AG09309 (cell line): ENCODE measurements around the gene TRIM38.

Experiments
- DNase-seq: peaks from one replicate; pipeline ENCODE4 v3.0.0-alpha.2; 2010; ENCODE audit warnings: low read depth
- H3K4me3 ChIP-seq: 2 replicates; pipeline ENCODE4 v1.5.1; 2011; ENCODE audit warnings: mild to moderate bottlenecking, low read depth, low read length, moderate library complexity; ENCODE audit not compliant: control insufficient read depth
- CTCF ChIP-seq: IDR thresholded peaks from 2 replicates; pipeline ENCODE4 v1.5.1; 2011; ENCODE audit warnings: mild to moderate bottlenecking, low read depth, low read length, inconsistent platforms; ENCODE audit not compliant: insufficient read depth, control insufficient read depth; ENCODE audit errors: missing control alignments

Gene TRIM38

GRCh38 chr6:25930532-25931410 lies 31.8 kb upstream of the TRIM38 start, which contains the start of gene SLC17A2:
TSS of gene SLC17A2 (minus strand) at chr6:25930691. CDS start at chr6:25925796, 4,895 bp downstream.
- no peak for DNase-seq
- TF ChIP-seq CTCF, result no peak

DNA sequence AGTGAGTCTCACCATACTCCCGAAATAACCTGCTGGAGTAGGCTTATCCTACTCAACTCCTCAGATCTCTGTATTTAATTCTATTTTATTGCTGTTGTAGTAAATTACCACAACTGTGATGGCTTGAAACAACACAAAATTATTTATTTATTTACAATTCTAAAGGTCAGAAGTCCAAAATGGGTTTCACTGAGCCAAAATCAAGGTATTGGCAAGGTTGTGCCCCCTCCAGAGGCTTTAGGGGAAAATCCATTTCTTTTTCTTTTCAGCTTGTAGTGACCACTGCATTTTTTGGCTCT lies 31.2 kb upstream of the TRIM38 start:
- no peak for DNase-seq
- H3K4me3 ChIP-seq, result no peak overlapping the region
- no peak for TF ChIP-seq CTCF

More at GRCh38 chr6:25930532-25931410, 31.8 kb upstream of the TRIM38 start, which contains the start of gene SLC17A2:
- H3K4me3 ChIP-seq, result no peak within 1 kb of the TSS

DNA sequence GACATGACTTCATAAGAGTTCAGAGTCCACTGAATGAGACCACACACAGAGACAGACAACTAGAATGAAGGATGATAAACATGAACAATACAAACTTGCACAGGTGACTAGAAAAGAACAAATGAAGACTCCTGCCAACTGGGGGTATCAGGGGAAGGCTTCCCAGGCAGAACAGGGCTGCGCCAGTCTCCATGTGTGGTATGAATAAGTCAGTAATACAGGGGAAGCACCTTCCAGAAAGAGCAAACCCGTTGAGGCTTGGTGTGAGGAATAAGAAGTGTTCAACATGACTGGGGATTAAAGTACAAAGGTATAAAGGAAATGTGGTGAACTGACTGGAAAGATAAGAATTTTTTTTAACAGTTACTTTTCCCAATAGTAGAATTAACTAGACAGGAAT lies 28.4 kb upstream of the TRIM38 start:
- TF ChIP-seq CTCF, result no peak
- no peak overlapping the region for H3K4me3 ChIP-seq
- DNase-seq, result no peak

DNA sequence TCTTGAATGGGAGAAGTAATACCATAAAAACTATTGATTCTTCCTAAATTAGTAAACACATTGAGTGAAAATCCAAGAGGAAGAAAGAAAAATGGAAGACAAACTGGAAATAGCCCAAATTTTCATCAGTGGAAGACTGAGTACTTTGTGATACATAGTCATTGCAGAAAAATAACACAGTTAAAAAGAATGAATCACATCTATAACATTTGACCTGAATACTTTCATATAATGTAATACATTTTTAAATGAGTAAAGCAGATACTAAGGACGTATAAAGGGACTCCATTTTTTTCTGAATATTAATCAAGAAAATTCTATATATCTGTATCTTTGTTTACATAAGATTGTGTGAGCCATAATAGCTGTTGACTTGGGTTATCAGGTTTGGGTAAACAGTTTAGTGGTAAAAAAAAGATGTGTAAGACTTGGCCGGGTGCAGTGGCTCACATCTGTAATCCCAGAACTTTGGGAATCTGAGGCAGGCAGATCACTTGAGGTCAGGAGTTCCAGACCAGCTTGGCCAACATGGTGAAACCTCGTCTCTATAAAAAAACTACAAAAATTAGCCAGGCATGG lies 27.8 kb upstream of the TRIM38 start:
- H3K4me3 ChIP-seq, result no peak overlapping the region
- TF ChIP-seq CTCF, result no peak
- DNase-seq, result no peak

DNA sequence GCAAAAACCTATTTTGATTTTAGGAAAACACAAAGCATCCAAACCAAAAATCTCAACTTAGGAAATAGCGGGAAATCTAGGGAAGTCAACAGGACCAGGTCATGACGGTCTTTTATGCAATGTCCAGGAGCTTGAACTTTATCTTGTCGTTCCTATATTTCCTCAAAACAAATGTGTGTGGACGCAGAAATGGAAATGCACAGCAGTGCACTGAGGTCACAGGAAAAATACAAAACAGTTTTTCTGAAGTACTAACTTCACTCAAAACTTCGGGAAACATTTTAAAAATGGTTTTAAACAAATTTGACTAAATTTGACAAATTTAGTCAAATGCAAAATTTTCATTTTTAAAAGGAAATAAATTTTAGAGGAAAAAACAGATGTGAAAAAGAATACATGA lies 26.6 kb upstream of the TRIM38 start:
- TF ChIP-seq CTCF, result no peak
- H3K4me3 ChIP-seq, result no peak overlapping the region
- DNase-seq, result no peak

GRCh38 chr6:25939593-25939992 lies 23.0 kb upstream of the TRIM38 start:
- DNase-seq, result no peak
- no peak overlapping the region for H3K4me3 ChIP-seq
- TF ChIP-seq CTCF, result no peak
